Activated T-cell treated with anti-CD3 and anti-CD28 coated beads, Interleukin-2, amount 50 U/mL, for 24 hours (primary cell): ENCODE measurements around the gene SFMBT2.

Source experiments
- DNase-seq: peaks from one replicate; pipeline ENCODE4 v3.0.0-alpha.2; 2020
- H3K27ac Mint-ChIP-seq: 2 replicates; pipeline ENCODE4 v1.8.0; 2020; ENCODE audit warnings: mild to moderate bottlenecking, mixed read lengths
- H3K27me3 Mint-ChIP-seq: 2 replicates; pipeline ENCODE4 v1.8.0; 2020; ENCODE audit warnings: mixed read lengths
- H3K36me3 Mint-ChIP-seq: 2 replicates; pipeline ENCODE4 v1.8.0; 2020; ENCODE audit warnings: low read depth, mixed read lengths
- H3K4me1 Mint-ChIP-seq: 2 replicates; pipeline ENCODE4 v1.8.0; 2020; ENCODE audit warnings: low read depth, mixed read lengths
- H3K4me3 Mint-ChIP-seq: 2 replicates; pipeline ENCODE4 v1.8.0; 2020; ENCODE audit warnings: mild to moderate bottlenecking, moderate library complexity, mixed read lengths
- H3K9me3 Mint-ChIP-seq: 2 replicates; pipeline ENCODE4 v1.8.0; 2020; ENCODE audit warnings: mixed read lengths

The SFMBT2 gene

GRCh38 chr10:7435674-7436073 is 24.8 kb upstream of the SFMBT2 start:
- Mint-ChIP-seq H3K4me1 (peaks cover 3% of the 10 kb centered on the region), H3K9me3 (no peaks in the 10 kb centered on the region), H3K27ac (no peak overlapping the region), H3K36me3 (no peaks in the 10 kb centered on the region), H3K27me3 (no peaks in the 10 kb centered on the region), H3K4me3 (no peak overlapping the region)
- DNase-seq = no peak

- no peak overlapping the region for H3K4me3 Mint-ChIP-seq
- no peaks in the 10 kb centered on the region for H3K36me3 Mint-ChIP-seq
- no peak for DNase-seq
- H3K27me3 Mint-ChIP-seq = no peaks in the 10 kb centered on the region
- H3K4me1 Mint-ChIP-seq = peaks cover 3% of the 10 kb centered on the region
- H3K9me3 Mint-ChIP-seq = no peaks in the 10 kb centered on the region
- H3K27ac Mint-ChIP-seq = no peak overlapping the region
Measured at GRCh38 chr10:7434378-7434777, 23.5 kb upstream of the SFMBT2 start.

- H3K4me3 Mint-ChIP-seq = no peak overlapping the region
- no peaks in the 10 kb centered on the region for H3K36me3 Mint-ChIP-seq
- H3K27ac Mint-ChIP-seq = no peak overlapping the region
- no peaks in the 10 kb centered on the region for H3K9me3 Mint-ChIP-seq
- peaks cover 3% of the 10 kb centered on the region for H3K4me1 Mint-ChIP-seq
- DNase-seq = no peak
- H3K27me3 Mint-ChIP-seq = no peaks in the 10 kb centered on the region
Measured at GRCh38 chr10:7433861-7434260, 23.0 kb upstream of the SFMBT2 start.

DNA sequence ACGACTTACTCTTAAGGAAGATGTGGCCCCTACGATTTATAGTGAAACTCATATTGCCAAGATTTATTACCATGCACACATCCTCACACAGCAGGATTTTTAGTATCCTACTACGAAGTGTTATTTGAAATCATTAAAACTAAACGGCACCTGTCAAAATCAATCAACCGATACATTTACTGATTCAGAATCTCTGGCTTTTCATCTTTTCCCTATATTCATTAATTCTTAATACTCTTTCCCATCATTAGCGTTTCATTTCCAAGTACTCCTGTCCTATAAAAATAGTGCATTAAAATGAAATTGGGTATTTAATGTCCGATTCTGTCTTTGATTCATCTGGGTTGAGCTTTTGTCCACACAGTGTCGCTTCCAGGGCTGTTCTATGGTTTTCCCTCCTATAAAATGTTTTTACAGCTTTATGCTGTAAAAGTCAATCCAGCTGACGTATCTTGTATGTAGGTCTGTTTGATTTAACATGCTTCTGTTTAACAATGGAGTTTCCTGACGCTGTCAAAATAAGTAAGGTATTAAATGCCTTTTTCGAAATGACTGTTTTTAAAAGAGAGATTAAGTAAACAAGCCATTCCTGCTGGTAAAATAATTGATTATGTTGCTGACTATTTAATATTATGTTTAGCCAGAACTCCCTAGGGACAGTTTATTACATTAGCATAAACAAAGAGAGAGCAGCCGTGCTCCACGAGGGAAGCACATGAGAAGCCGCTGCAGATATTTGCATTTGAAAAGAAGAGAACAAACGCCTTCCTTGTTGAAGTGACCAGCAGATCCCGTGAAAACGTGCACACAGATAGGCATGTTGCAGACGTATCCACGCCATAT is 22.3 kb upstream of the SFMBT2 start:
- no peak for DNase-seq
- Mint-ChIP-seq H3K4me3 (no peak overlapping the region), H3K27me3 (no peaks in the 10 kb centered on the region), H3K36me3 (no peaks in the 10 kb centered on the region), H3K9me3 (no peaks in the 10 kb centered on the region), H3K4me1 (peaks cover 3% of the 10 kb centered on the region), H3K27ac (no peak overlapping the region)

DNA sequence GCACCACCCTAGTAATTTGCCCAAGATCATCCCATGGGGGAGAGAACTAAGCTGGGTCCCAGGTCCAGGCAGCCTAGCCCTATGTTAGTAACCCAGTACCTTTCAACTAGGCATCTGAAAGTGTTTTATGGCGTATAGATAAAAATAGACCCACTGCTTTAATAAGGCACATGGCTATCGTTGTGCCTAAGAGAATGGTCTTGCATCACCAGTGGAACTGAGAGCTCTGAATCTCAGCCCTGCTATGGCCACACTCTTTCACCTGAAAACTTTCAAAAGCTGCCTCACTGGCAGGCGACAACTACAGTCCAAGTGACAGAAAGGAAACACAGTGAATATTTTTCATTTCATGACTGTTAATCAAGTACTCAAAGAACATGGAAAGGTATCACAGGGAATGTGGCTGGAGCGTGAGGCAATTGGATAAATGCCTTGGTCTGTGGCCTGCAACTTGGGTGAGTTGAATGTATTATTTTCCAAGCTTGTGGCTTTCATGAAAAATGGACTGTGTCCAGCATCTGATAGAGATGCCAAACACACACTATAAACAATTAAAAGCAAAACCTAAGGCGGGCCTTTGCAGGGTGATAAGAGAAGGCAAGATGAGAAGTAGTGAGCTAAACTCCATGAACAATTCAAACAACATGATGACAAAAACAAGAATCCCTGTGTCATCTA is 18.0 kb upstream of the SFMBT2 start:
- H3K36me3 Mint-ChIP-seq = no peaks in the 10 kb centered on the region
- no peak overlapping the region for H3K27ac Mint-ChIP-seq
- no peak for DNase-seq
- H3K27me3 Mint-ChIP-seq = no peaks in the 10 kb centered on the region
- H3K4me3 Mint-ChIP-seq = no peak overlapping the region
- H3K4me1 Mint-ChIP-seq = peaks cover 19% of the 10 kb centered on the region
- H3K9me3 Mint-ChIP-seq = no peaks in the 10 kb centered on the region

DNA sequence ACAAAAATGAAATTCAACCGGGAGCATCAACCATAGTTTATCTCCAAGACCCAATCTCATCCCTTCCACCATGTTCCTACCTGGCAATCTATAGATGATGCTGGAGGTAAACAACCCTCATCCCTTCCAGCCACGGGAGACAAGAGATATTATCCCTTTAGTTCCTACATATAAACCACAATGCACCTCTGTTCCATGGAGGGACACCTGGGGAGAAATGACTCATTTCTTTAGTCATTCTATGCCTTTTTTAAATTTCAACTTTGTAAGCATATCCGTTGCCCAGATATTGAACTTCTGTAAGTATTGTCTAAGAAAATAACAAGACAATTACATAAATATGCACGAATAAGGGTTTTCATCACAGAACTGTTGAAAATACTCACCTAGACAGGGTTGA is 15.5 kb upstream of the SFMBT2 start:
- Mint-ChIP-seq H3K36me3 (no peaks in the 10 kb centered on the region), H3K4me3 (no peak overlapping the region), H3K4me1 (peaks cover 19% of the 10 kb centered on the region), H3K9me3 (no peaks in the 10 kb centered on the region), H3K27ac (no peak overlapping the region), H3K27me3 (no peaks in the 10 kb centered on the region)
- DNase-seq = no peak

GRCh38 chr10:7425691-7426090 is 14.9 kb upstream of the SFMBT2 start:
- no peak overlapping the region for H3K4me3 Mint-ChIP-seq
- no peak for DNase-seq
- H3K9me3 Mint-ChIP-seq = no peaks in the 10 kb centered on the region
- H3K27me3 Mint-ChIP-seq = no peaks in the 10 kb centered on the region
- no peak overlapping the region for H3K27ac Mint-ChIP-seq
- H3K4me1 Mint-ChIP-seq = peaks cover 19% of the 10 kb centered on the region
- no peaks in the 10 kb centered on the region for H3K36me3 Mint-ChIP-seq

GRCh38 chr10:7424919-7425318 is 14.1 kb upstream of the SFMBT2 start:
- Mint-ChIP-seq H3K9me3 (no peaks in the 10 kb centered on the region), H3K4me3 (no peak overlapping the region), H3K4me1 (peaks cover 19% of the 10 kb centered on the region), H3K27ac (no peak overlapping the region), H3K27me3 (no peaks in the 10 kb centered on the region), H3K36me3 (no peaks in the 10 kb centered on the region)
- no peak for DNase-seq

DNA sequence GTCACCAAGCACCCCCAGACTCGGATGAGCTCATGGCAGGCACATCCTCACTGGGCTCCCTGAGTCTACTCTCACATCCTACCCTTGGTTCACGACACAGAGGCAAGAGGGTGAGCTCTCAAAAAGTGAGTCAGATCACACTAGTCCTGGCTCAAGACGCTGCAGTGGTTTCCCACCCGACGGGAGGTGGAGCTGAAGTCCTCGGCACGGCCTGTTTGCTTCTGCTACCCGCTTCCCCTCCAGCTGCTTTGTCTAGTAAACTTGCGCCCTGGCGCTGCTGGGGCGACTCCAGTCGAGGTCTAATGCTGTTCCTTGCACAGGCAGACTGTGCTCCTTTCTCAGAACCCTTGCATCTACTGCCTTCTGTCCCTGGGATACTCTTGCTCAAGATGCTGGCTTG is 13.5 kb upstream of the SFMBT2 start:
- no peaks in the 10 kb centered on the region for H3K9me3 Mint-ChIP-seq
- H3K4me1 Mint-ChIP-seq = peaks cover 19% of the 10 kb centered on the region
- DNase-seq = peak; percentile 43
- no peak overlapping the region for H3K27ac Mint-ChIP-seq
- no peak overlapping the region for H3K4me3 Mint-ChIP-seq
- no peaks in the 10 kb centered on the region for H3K36me3 Mint-ChIP-seq
- H3K27me3 Mint-ChIP-seq = no peaks in the 10 kb centered on the region

DNA sequence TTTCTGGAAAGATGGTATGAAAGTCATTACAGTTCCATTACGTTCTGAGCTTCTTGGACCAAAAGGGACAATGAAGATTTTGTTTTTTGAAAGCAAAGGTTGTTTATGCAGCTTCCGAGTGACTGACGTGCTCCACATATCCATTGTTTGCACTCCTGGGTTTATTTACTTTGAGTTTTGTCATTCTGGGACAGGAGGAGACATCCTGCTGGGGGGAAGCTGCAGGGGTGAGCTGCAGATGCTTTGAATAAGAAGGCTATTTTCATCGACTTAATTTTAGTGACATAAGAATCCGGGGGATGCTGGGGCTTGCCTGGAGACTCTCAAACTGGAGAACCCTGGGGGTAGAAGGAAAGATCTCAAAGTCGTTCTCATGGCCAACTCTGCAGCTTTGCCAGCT is 12.7 kb upstream of the SFMBT2 start:
- no peaks in the 10 kb centered on the region for H3K27me3 Mint-ChIP-seq
- H3K9me3 Mint-ChIP-seq = no peaks in the 10 kb centered on the region
- DNase-seq = no peak
- no peak overlapping the region for H3K4me3 Mint-ChIP-seq
- no peak overlapping the region for H3K27ac Mint-ChIP-seq
- no peaks in the 10 kb centered on the region for H3K36me3 Mint-ChIP-seq
- H3K4me1 Mint-ChIP-seq = peaks cover 21% of the 10 kb centered on the region

DNA sequence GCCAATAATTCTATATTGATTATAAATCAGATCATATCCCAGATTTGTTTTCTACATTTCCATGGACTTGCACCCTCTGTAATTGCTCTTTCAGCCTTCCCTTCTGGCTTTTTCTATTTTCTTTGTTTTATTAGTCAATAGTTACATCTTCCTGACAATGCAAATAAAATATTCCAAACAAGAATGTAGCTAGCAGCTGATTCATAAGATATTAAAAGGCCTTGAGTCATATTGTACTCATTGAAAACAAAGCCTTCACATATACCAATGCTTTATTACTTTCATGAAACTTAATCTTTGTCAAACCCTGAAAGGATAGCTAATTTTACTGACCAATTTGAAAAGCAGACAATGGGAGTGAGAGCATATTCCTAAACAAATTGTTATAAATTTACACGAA is 10.7 kb upstream of the SFMBT2 start:
- H3K27ac Mint-ChIP-seq = no peak overlapping the region

GRCh38 chr10:7419998-7420397 is 9.2 kb upstream of the SFMBT2 start:
- DNase-seq = no peak
- Mint-ChIP-seq H3K9me3 (no peaks in the 10 kb centered on the region), H3K27ac (no peak overlapping the region), H3K27me3 (no peaks in the 10 kb centered on the region), H3K36me3 (no peaks in the 10 kb centered on the region), H3K4me1 (peaks cover 26% of the 10 kb centered on the region), H3K4me3 (no peak overlapping the region)

More for the DNA sequence above, 10.7 kb upstream of the SFMBT2 start:
- Mint-ChIP-seq H3K9me3 (no peaks in the 10 kb centered on the region), H3K36me3 (no peaks in the 10 kb centered on the region), H3K4me1 (peaks cover 38% of the 10 kb centered on the region), H3K27me3 (no peaks in the 10 kb centered on the region), H3K4me3 (no peak overlapping the region)
- no peak for DNase-seq

GRCh38 chr10:7417807-7418206 is 7.0 kb upstream of the SFMBT2 start:
- H3K4me3 Mint-ChIP-seq = no peak overlapping the region
- H3K27ac Mint-ChIP-seq = peak overlapping the region; percentile 30
- no peak for DNase-seq
- peaks cover 23% of the 10 kb centered on the region for H3K4me1 Mint-ChIP-seq
- H3K27me3 Mint-ChIP-seq = peaks cover 6% of the 10 kb centered on the region
- H3K9me3 Mint-ChIP-seq = no peaks in the 10 kb centered on the region
- no peaks in the 10 kb centered on the region for H3K36me3 Mint-ChIP-seq

DNA sequence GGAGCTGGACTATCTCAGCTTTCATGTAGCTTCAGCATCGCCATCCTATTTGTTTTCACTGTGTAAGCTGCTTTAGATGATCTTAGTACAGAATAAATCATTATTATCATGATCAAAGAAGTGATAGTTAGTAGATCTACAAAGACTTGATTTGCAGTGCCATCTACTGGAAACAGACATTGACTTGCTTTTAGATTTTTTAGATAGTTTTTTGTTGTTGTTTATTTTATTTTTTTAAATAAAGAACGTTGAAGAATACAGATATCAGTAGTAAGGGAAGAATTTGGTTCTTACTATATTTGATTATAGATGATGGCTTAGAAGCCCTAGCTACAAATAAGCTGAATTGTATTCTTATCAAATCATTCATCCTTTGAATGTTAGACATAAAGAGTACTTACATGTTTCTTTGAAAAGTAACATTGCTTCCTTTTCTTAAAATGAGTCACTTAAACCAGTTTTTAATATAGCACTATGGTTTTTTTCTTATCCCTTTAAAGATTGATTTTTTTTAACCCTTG is 6.3 kb upstream of the SFMBT2 start:
- Mint-ChIP-seq H3K4me1 (peaks cover 29% of the 10 kb centered on the region), H3K27me3 (peaks cover 12% of the 10 kb centered on the region), H3K27ac (peak overlapping the region; percentile 30), H3K36me3 (no peaks in the 10 kb centered on the region), H3K4me3 (no peak overlapping the region), H3K9me3 (no peaks in the 10 kb centered on the region)
- no peak for DNase-seq

DNA sequence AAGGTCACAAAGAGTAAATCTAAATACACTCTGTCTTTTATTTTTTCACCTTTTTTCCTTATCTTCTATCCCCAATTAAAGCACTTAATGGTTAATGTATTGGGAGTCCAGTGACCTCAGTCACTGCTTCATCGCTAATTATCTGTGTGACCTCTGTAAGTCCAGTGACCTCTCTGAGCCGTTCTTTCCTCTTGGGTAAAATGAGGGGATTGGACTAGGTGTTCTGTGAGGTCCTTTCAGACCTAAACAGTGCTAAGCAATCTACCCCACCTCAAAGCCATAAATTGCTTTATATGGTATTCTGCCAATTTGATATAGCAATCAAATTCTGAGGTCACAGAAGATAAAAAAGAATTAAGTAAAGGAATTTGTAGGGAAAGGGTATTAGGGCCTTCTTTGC is 3.9 kb upstream of the SFMBT2 start:
- H3K4me1 Mint-ChIP-seq = peaks cover 39% of the 10 kb centered on the region
- peaks cover 20% of the 10 kb centered on the region for H3K27me3 Mint-ChIP-seq
- H3K9me3 Mint-ChIP-seq = no peaks in the 10 kb centered on the region
- no peak overlapping the region for H3K27ac Mint-ChIP-seq
- peaks cover 9% of the 10 kb centered on the region for H3K36me3 Mint-ChIP-seq
- H3K4me3 Mint-ChIP-seq = no peak overlapping the region
- no peak for DNase-seq
